Keratinocyte (primary cell): ENCODE results near the gene MIEF2.

Experiments used
- EZH2 ChIP-seq: IDR thresholded peaks from one replicate; pipeline ENCODE4 v1.6.1; 2012; ENCODE audit warnings: inconsistent platforms, mild to moderate bottlenecking, low read length, moderate library complexity
- TF ChIP-seq, protein P1 (sequence below), 3 experiments: IDR thresholded peaks in 1 of 3; conservative IDR thresholded peaks in 1 of 3; optimal IDR thresholded peaks in 1 of 3; 2 replicates in 2 of 3; 3 replicates in 1 of 3; pipeline versions ENCODE3 to v1.5.1; 2011; ENCODE audit warnings: low read length in 3 of 3, mild to moderate bottlenecking in 3 of 3, moderate library complexity in 2 of 3, control low read depth in 1 of 3, inconsistent platforms in 1 of 3; ENCODE audit not compliant: insufficient read depth in 2 of 3; ENCODE audit errors: extremely low read depth in 1 of 3

DNA sequence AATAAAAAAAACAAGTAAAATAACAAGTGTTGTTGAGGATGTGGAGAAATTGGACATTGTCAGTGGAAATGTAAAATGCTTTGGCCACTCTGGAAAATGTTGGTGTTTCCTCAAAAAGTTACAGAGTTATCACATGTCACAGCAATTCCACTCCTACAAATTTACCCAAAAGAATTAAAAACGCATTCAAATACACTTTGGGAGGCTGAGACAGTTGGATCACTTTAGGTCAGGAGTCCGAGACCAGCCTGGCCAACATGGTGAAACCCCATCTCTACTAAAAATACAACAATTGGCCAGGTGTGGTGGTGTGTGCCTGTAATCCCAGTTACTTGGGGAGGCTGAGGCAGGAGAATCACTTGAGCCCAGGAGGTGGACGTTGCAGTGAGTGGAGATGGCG is 48.7 kb downstream of the MIEF2 start:
- TF ChIP-seq, protein P1, sequence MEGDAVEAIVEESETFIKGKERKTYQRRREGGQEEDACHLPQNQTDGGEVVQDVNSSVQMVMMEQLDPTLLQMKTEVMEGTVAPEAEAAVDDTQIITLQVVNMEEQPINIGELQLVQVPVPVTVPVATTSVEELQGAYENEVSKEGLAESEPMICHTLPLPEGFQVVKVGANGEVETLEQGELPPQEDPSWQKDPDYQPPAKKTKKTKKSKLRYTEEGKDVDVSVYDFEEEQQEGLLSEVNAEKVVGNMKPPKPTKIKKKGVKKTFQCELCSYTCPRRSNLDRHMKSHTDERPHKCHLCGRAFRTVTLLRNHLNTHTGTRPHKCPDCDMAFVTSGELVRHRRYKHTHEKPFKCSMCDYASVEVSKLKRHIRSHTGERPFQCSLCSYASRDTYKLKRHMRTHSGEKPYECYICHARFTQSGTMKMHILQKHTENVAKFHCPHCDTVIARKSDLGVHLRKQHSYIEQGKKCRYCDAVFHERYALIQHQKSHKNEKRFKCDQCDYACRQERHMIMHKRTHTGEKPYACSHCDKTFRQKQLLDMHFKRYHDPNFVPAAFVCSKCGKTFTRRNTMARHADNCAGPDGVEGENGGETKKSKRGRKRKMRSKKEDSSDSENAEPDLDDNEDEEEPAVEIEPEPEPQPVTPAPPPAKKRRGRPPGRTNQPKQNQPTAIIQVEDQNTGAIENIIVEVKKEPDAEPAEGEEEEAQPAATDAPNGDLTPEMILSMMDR (optimal IDR thresholded peaks at IDR 0.05 in 1 of 3, IDR thresholded peaks at IDR 0.05 in 1 of 3, conservative IDR thresholded peaks at IDR 0.05 in 1 of 3; ENCODE audit: extremely low read depth in 1 of 3, insufficient read depth in 2 of 3, low read length in 3 of 3): no peak
- no peak for TF ChIP-seq EZH2
